ENCODE data around the gene SNX24.
"Not testable (repeated sequence)": the region's sequence is repeated elsewhere in the genome, so short reads cannot be mapped to it uniquely, and the experiment has no call there.

SNX24 gene

DNA sequence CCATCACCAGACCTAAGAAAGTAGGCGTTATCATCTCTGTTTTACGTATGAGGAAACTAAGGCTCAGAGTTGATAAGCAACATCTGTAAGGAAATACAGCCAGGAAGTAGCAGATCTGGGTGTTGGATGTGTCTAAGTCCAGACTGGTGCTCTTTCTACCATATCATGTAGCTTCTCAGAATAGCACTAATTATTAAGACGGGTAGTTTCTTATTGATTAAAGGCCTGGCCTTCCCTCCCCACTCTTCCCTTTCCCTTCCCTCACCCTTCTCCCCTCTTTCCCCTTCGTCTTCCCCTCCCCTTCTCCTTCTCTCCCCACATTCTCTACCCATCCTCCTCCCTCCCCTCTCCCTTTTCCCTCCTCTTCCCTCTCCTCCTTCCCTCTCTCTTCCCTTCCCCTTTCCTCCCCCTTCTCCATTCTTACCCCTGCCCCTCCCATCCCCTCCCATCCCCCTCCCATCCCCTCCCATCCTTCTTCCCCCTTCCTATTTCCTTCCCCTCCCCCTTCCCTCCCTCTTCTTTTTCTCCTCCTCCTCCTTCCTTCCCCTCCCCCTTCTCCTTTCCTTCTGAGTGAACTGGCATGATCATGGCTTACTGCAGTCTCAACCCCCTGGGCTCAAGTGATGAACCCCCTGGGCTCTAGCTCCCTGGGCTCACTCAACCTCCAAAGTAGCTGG lies 79.4 kb downstream of the SNX24 start:
- no peak for DNase-seq

DNA sequence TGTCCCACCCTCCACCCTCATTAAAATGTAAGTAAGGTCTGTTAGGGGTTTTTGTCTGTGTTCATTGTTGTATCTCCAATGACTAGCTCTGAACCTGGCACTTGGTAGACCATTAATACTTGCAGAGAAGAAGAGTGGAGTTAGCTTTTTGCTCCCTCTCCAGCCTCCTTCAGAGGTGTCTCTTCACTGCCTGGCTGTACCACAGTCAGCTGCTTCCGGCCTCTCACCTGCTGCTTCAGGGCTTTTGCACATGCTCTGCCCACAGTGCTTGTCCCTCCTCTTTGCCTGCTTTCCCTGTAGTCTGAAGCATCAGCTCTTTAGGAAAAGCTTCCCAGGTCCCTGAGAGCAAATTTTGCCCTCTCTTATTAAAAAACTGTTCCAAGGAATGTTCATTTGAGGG lies 83.6 kb downstream of the SNX24 start:
- peak; percentile 9 for DNase-seq

DNA sequence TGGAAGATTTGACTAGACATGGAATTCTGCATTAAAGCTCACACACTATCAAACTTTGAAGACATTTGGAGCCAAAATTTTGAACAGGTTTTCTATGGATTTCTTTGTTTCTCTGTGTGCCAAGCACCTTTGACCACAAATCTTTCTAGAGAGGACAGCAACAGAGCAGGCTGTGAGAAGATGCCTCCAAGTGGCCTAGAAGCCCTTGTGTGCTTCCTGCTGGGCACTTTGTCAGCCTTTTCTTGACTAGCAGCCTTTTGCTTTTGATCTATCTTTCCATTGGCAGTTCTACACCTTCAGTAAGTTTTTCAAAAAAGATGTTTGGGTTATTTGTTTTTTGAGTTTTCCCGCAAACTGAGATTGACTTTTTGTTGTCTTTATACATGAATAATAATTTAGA lies 84.6 kb downstream of the SNX24 start:
- no peak for DNase-seq

DNA sequence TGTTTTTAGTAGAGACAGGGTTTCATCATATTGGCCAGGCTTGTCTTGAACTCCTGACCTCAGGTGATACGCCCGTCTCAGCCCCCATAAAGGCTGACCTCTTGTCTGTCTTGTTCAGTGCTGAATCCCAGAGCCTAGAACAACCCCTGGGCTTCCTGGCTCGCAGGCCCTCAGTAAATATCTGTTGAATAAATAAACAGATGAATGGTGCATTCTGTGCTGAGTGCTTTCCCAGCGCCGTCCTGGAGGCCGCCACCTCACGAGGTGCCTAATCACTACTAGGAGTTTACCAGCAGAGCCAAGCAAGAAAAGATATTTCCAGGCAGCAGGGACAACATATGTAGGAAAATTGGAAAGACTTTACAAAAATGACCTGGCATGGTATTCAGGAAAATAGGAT lies 88.5 kb downstream of the SNX24 start:
- peak; percentile 30 for DNase-seq

DNA sequence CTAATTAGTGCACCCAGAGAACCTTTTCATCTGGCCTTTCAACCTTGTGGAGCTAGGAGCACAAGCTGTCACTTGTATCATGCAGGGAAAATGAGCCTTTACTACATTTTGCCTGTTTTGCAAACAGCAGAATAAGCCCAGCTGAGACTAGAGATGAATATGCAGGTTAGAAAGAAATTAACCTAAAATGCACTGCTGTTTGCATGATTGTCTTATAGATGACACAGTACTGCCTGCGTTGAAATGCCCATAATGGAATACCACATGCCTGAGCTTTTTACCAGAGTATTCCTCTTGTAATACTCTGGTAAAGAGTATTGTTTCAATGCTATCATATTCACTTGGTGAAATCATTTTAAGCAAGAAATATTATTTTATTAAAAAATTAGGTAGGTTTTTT lies 90.7 kb downstream of the SNX24 start:
- DNase-seq = no peak

GRCh38 chr5:122937914-122938313 lies 92.5 kb downstream of the SNX24 start:
- DNase-seq = no peak

- DNase-seq = peak; percentile 96
Measured at GRCh38 chr5:122940890-122941289, 95.5 kb downstream of the SNX24 start.

DNA sequence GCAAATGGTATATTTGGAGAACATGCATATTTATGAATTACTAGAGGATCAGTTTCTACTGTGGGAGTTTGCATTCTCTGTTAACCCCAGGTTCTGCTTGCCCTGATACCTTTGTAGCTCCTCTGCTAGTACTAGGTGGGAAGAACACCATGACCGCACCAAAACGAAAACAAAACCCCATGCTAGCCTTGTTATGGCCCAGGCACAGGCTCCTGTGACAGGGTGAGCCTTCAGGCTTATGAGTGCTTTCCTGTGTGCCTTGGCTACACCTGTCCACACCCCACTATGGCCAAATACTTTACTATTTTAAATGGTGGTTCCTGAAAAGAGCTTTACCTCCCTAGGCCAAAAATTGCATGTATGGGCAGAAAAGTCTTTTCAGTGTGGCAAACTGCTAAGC lies 96.3 kb downstream of the SNX24 start:
- peak; percentile 54 for DNase-seq

GRCh38 chr5:122942164-122942914 lies 96.9 kb downstream of the SNX24 start:
- peak; percentile 86 for DNase-seq

- DNase-seq = peak; percentile 5
Measured at GRCh38 chr5:122943050-122943698, 97.8 kb downstream of the SNX24 start.

DNA sequence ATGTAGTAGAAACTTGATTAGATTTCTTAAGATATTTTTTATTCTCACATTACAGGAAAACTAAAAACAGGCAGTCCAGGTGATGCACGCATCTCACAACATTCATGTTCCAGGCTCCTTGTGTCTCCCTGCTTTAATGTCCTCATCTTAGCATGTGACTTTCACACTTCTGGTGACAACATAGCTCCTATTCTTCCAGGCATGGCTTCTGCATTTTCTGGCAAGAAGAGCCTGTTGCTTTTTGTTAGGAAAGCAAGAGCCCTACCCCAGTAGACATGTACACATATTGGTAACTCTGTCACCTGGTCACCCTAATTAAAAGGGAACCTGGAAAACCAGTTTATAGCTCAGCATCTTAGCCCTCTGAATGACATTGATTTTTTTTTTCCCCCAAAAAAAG lies 98.6 kb downstream of the SNX24 start:
- peak; percentile 22 for DNase-seq

GRCh38 chr5:122947372-122947771 lies 102.0 kb downstream of the SNX24 start:
- no peak for DNase-seq

DNA sequence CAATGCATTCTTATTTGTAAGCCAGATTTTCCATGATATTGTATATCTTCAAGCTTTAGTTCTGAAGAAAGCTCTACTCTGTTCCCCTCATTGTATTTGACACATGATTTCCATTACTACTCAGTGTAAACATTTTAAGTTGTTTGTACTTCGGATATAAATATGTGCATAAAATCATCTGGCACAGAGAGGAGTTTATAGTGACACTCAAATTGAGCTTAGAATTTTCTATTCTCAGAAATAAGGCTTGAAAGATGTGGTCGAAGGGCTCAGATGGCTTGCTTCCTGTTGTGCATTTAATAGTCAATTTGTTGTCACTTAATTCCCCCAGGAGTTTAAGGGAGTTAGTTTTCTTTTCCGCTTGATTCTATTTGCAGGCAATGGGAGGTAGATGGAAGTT lies 102.4 kb downstream of the SNX24 start:
- no peak for DNase-seq

- no peak for DNase-seq
Measured at GRCh38 chr5:122948319-122948718, 102.9 kb downstream of the SNX24 start.

DNA sequence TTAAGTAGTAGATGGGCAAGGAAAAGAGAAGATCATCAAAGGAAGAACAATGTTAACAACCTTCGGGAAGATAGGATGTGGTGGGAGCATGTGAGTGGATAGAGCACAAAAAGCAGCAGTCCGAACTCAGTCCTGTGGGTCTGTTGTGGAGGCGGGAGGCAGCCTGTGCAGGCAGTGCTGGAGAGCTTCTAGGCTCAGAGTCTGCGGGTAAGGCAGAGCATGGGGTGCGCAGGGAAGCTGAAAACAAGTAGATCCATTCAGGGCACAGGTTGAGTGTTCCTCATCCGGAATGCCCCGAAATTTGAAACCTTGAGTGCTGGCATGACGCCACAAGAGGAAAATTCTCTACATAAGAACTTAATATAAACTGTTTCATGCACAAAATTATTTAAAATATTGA lies 106.2 kb downstream of the SNX24 start:
- DNase-seq = no peak

DNA sequence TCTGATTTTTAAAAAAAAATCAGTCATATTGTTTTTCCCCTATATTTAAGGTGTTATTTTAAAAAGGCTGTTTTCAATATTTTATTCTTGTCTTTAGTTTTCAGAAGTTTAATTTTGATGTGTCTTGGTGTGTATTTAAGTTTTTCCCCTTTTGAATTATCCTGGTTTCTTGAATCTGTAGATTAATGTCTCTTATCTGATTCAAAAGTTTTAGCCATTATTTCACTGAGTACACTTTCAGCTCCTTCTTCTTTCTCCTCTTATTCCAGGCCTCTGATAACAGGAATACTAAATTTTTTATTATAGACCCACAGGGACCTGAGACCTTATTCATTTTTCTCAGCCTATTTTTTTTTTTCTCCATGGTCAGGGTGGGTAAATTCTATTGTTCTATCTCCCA lies 109.3 kb downstream of the SNX24 start:
- no peak for DNase-seq

DNA sequence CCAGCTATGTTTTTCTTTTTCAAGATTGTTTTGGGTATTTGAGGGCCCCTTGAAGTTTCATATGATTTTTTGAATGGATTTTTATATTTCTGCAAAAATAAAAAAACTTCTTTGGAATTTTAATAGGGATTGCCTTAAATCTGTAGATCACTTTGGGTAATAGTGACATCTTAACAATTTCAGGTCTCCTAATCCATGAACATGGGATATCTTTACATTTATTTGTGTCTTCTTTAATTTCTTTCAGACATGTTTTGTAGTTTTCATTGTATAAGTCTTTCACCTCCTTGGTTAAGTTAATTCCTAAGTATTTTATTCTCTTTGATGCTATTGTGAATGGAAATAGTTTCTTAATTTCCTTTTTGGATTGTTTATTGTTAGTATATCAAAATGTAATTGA lies 112.0 kb downstream of the SNX24 start:
- DNase-seq = no peak

GRCh38 chr5:122959740-122960445 lies 114.5 kb downstream of the SNX24 start:
- DNase-seq = no peak

GRCh38 chr5:122963305-122963704 lies 117.9 kb downstream of the SNX24 start:
- DNase-seq = no peak

DNA sequence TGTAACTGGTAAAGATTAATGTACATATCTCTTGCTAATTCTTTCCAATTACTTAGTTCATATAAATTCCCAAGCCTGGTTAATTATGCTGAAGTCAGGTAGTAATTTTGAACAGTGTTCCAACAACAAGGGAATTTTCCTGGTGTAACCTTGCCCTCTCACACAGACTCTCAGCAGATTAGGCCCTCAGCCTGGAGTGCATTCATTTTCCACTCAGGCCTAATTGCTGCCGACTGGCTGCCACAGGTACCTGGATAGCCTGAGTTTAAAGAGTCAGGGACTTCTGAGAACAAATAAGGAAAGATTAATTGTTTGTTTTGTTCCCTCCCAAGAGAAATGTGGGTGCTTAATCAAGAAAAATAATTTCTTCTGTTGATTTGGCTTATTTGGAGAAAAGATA lies 119.7 kb downstream of the SNX24 start:
- DNase-seq = no peak

DNA sequence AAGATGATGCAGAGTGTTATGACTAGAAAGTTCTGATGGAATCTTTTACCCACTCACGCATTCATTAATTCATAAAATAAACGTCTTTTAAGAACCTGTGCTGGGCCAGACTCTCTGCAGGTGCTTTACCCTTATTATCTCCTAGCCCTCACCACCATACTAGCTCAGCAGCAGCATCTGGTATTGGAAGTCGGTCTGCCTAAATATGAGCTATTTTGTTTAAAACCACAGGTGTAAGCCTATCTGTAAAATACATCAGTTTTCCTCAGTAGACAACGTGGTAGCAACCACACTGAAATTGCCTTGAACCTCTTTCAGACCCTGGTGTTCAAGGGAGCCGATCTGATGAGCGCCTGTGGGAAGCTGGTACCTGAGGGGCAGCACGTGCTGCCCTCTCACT lies 121.7 kb downstream of the SNX24 start:
- DNase-seq = no peak

GRCh38 chr5:122967625-122968024 lies 122.2 kb downstream of the SNX24 start:
- peak; percentile 58 for DNase-seq

DNA sequence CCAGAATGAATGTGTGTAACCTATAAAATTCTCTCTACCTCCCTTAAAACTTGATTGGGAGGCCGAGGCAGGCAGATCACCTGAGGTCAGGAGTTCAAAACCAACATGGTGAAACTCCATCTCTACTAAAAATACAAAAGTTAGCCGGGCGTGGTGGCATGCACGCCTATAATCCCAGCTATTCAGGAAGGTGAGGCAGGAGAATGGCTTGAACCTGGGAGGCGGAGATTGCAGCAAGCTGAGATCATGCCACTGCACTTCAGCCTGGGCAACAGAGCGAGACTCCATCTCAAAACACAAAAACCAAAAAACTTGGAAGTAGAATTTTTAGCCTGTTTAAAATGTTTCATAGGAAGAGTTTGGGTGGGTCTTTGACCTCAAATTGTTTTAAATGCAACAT lies 122.6 kb downstream of the SNX24 start:
- DNase-seq = not testable (repeated sequence)

- DNase-seq = no peak
Measured at GRCh38 chr5:122971333-122971732, 125.9 kb downstream of the SNX24 start.

All from DMS53 (cell line).